HEK293 (cell line): Measurements from ENCODE around the gene CTF1.

Experiments
- KLF1 ChIP-seq: fragments of 450-650 bp; formaldehyde crosslinking; IDR thresholded peaks from 2 replicates; pipeline ENCODE4 v1.5.1; 2016; ENCODE audit warnings: missing biosample characterization, missing genetic modification characterization
- PBX3 ChIP-seq: sonication (generic); formaldehyde crosslinking; IDR thresholded peaks from 2 replicates; pipeline ENCODE4 v1.8.1; 2022; ENCODE audit warnings: mild to moderate bottlenecking, moderate library complexity, missing genetic modification reagents
- PRDM1 ChIP-seq: fragments of 450-650 bp; formaldehyde crosslinking; IDR thresholded peaks from 2 replicates; pipeline ENCODE4; 2016; ENCODE audit warnings: missing biosample characterization, missing genetic modification characterization
- ZBTB44 ChIP-seq: fragments of 450-650 bp; IDR thresholded peaks from 2 replicates; pipeline ENCODE4 v1.5.1; 2018; ENCODE audit warnings: missing biosample characterization, mild to moderate bottlenecking, missing genetic modification characterization
- ZBTB49 ChIP-seq: fragments of 450-650 bp; formaldehyde crosslinking; IDR thresholded peaks from 2 replicates; pipeline ENCODE4 v1.5.1; 2016; ENCODE audit warnings: missing biosample characterization, missing genetic modification characterization, low read depth
- ZBTB7A ChIP-seq: fragments of 450-650 bp; formaldehyde crosslinking; IDR thresholded peaks from 2 replicates; pipeline ENCODE4 v1.5.1; 2016; ENCODE audit warnings: low read depth, missing biosample characterization, missing genetic modification characterization
- ZFHX2 ChIP-seq: fragments of 450-650 bp; formaldehyde crosslinking; conservative IDR thresholded peaks from 2 replicates; pipeline ENCODE4 v1.5.1; 2016; ENCODE audit warnings: missing biosample characterization, missing genetic modification characterization
- ZIC2 ChIP-seq: fragments of 450-650 bp; formaldehyde crosslinking; IDR thresholded peaks from 2 replicates; pipeline ENCODE4 v1.5.1; 2016; ENCODE audit warnings: missing biosample characterization, missing genetic modification characterization
- ZNF148 ChIP-seq: fragments of 450-650 bp; formaldehyde crosslinking; IDR thresholded peaks from 2 replicates; pipeline ENCODE4 v1.5.0; 2017; ENCODE audit warnings: missing biosample characterization, missing genetic modification characterization, borderline replicate concordance
- ZNF155 ChIP-seq: fragments of 450-650 bp; formaldehyde crosslinking; IDR thresholded peaks from 2 replicates; pipeline ENCODE4 v1.5.1; 2016; ENCODE audit warnings: missing biosample characterization, missing genetic modification characterization
- ZNF175 ChIP-seq: fragments of 450-650 bp; formaldehyde crosslinking; IDR thresholded peaks from 2 replicates; pipeline ENCODE4 v1.5.1; 2016; ENCODE audit warnings: missing biosample characterization, missing genetic modification characterization
- ZNF335 ChIP-seq: fragments of 450-650 bp; formaldehyde crosslinking; conservative IDR thresholded peaks from 2 replicates; pipeline ENCODE4 v1.5.1; 2016; ENCODE audit warnings: missing biosample characterization, missing genetic modification characterization
- ZNF362 ChIP-seq: fragments of 450-650 bp; formaldehyde crosslinking; IDR thresholded peaks from 2 replicates; pipeline ENCODE4 v1.5.1; 2016; ENCODE audit warnings: missing biosample characterization, missing genetic modification characterization
- ZNF449 ChIP-seq: fragments of 450-650 bp; formaldehyde crosslinking; IDR thresholded peaks from 2 replicates; pipeline ENCODE4 v1.5.1; 2017; ENCODE audit warnings: missing biosample characterization, mild to moderate bottlenecking, missing genetic modification characterization, moderate library complexity
- ZNF529 ChIP-seq: fragments of 450-650 bp; formaldehyde crosslinking; IDR thresholded peaks from 2 replicates; pipeline ENCODE4 v1.5.1; 2017; ENCODE audit warnings: missing genetic modification characterization, missing biosample characterization; ENCODE audit not compliant: insufficient replicate concordance
- ZNF548 ChIP-seq: fragments of 450-650 bp; formaldehyde crosslinking; IDR thresholded peaks from 2 replicates; pipeline ENCODE4 v1.5.1; 2016; ENCODE audit warnings: missing biosample characterization, missing genetic modification characterization
- ZNF580 ChIP-seq: fragments of 450-650 bp; formaldehyde crosslinking; IDR thresholded peaks from 2 replicates; pipeline ENCODE4 v1.5.1; 2016; ENCODE audit warnings: missing biosample characterization, missing genetic modification characterization
- ZNF624 ChIP-seq: fragments of 450-650 bp; formaldehyde crosslinking; IDR thresholded peaks from 2 replicates; pipeline ENCODE4 v1.5.1; 2017; ENCODE audit warnings: missing biosample characterization, missing genetic modification characterization
- ZNF670 ChIP-seq: fragments of 450-650 bp; formaldehyde crosslinking; IDR thresholded peaks from 2 replicates; pipeline ENCODE4 v1.5.1; 2016; ENCODE audit warnings: missing biosample characterization, missing genetic modification characterization, low read depth
- ZNF776 ChIP-seq: fragments of 450-650 bp; formaldehyde crosslinking; IDR thresholded peaks from 2 replicates; pipeline ENCODE4 v1.5.0; 2017; ENCODE audit warnings: missing biosample characterization, missing genetic modification characterization, borderline replicate concordance
- ZNF791 ChIP-seq: fragments of 450-650 bp; formaldehyde crosslinking; IDR thresholded peaks from 2 replicates; pipeline ENCODE4 v1.5.1; 2016; ENCODE audit warnings: missing biosample characterization, missing genetic modification characterization
- ZNF837 ChIP-seq: fragments of 450-650 bp; formaldehyde crosslinking; IDR thresholded peaks from 2 replicates; pipeline ENCODE4 v1.5.1; 2016; ENCODE audit warnings: missing biosample characterization, missing genetic modification characterization

CTF1 gene

GRCh38 chr16:30902029-30902972 is 5.9 kb downstream of the CTF1 start (continued):
- TF ChIP-seq ZNF580 (tag by site-specific recombination) (no peak), ZBTB49 (no peak), ZNF791 (tag by site-specific recombination) (no peak), ZFHX2 (no peak), ZBTB44 (tag by site-specific recombination) (no peak), ZNF175 (tag by site-specific recombination) (no peak), ZNF449 (tag by site-specific recombination) (no peak), PRDM1 (tag by site-specific recombination) (no peak), ZNF624 (tag by site-specific recombination) (no peak), ZNF362 (no peak), ZNF335 (tag by site-specific recombination) (peak; percentile 52), ZNF529 (tag by site-specific recombination) (no peak), ZNF776 (tag by site-specific recombination) (no peak), ZNF670 (tag by site-specific recombination) (no peak), ZNF155 (no peak), PBX3 (CRISPR knock-in tag) (peak; percentile 67), ZNF148 (tag by site-specific recombination) (no peak), ZNF548 (tag by site-specific recombination) (no peak), ZBTB7A (0 out of 2 replicates have a peak, but pooled peaks have one; percentile 34), ZIC2 (tag by site-specific recombination) (peak; percentile 88), KLF1 (no peak), ZNF837 (no peak)
